Esophagus muscularis mucosa (tissue), 4 donors: ENCODE measurements around the gene PGA3.
"Not testable (repeated sequence)": the region's sequence is repeated elsewhere in the genome, so short reads cannot be mapped to it uniquely, and the experiment has no call there.

Experiments used
- CTCF ChIP-seq, 3 experiments: fragments of 200-600 bp in 2 of 3; fragments of 450-650 bp in 1 of 3; sonication (generic) in 2 of 3; IDR thresholded peaks; one replicate each; pipeline ENCODE4 v1.5.1; 2017 to 2019; ENCODE audit warnings: antibody characterized with exemption in 3 of 3, mild to moderate bottlenecking in 2 of 3, moderate library complexity in 1 of 3
- EP300 ChIP-seq: sonication (generic); formaldehyde crosslinking; IDR thresholded peaks from one replicate; pipeline ENCODE4 v1.6.1; 2017; ENCODE audit warnings: antibody characterized with exemption
- POLR2A ChIP-seq: fragments of 450-650 bp; IDR thresholded peaks from one replicate; pipeline ENCODE4 v1.6.1; 2017; ENCODE audit warnings: antibody characterized with exemption, moderate library complexity, mild to moderate bottlenecking, low read depth
- POLR2AphosphoS5 ChIP-seq, 2 donors: sonication (generic); formaldehyde crosslinking; IDR thresholded peaks; one replicate each; pipeline ENCODE4 v1.6.1; 2017; ENCODE audit warnings: antibody characterized with exemption in 2 of 2

GRCh38 chr11:61231033-61231432 lies 27.7 kb downstream of the PGA3 start:
- TF ChIP-seq CTCF (IDR thresholded peaks at IDR 0.05); POLR2A; POLR2AphosphoS5 (IDR thresholded peaks at IDR 0.05); EP300: not testable (repeated sequence)
